HG03159 (cell line): ENCODE data around the gene POU3F2.

Source experiments
- ATAC-seq: cut with Tn5 transposase; IDR thresholded peaks from one replicate; pipeline ENCODE4 v1.9.1; 2021; ENCODE audit warnings: mild to moderate bottlenecking, moderate library complexity; ENCODE audit not compliant: unreplicated experiment

The POU3F2 gene

DNA sequence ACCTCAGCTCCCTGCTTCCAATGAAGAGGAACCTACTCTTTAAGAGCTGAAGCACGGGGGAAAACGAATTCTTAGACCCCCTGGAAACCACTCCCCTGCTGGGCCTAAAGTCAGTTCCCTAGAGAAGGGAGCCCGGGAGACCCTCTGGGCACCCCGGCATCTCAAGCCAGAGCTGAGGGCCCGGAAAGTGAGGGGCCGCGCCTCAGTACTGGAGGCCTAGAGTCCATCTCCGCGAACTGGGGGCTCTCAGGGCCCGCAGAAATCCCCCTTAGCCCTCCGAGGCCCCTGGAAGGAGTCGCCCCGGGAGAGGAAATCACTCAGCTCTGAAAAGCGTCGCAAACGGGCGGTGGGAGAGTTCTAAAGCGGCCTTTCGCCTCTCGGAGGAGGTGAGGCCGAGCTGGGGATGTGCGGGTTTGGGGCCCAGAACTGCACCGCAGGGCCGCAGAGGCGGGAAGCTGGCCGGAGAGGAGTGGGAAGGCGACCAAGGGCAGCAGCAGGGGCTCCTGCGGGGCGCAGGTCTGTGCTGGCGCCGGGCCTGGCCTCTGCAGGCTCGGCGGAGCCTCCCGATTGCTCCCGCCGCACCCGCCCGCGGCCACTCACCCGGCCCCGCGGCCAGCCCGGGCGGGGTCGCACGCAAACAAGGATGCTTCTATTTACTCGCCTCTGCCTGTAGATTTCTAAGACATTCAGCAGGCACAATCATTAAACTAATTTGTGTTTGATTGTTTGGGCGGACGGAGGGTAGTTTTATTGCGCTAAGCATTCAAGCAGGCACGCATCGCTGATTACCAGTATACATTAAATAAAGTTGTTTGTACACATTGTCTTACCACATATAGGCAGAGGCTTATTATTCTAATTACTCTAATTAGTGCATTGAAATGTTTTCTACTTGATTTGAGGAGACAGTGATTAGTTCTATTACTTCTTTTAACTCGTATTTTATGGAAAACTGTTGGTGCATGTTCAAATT, 9.2 kb downstream of the POU3F2 start:
- ATAC-seq: no peak

DNA sequence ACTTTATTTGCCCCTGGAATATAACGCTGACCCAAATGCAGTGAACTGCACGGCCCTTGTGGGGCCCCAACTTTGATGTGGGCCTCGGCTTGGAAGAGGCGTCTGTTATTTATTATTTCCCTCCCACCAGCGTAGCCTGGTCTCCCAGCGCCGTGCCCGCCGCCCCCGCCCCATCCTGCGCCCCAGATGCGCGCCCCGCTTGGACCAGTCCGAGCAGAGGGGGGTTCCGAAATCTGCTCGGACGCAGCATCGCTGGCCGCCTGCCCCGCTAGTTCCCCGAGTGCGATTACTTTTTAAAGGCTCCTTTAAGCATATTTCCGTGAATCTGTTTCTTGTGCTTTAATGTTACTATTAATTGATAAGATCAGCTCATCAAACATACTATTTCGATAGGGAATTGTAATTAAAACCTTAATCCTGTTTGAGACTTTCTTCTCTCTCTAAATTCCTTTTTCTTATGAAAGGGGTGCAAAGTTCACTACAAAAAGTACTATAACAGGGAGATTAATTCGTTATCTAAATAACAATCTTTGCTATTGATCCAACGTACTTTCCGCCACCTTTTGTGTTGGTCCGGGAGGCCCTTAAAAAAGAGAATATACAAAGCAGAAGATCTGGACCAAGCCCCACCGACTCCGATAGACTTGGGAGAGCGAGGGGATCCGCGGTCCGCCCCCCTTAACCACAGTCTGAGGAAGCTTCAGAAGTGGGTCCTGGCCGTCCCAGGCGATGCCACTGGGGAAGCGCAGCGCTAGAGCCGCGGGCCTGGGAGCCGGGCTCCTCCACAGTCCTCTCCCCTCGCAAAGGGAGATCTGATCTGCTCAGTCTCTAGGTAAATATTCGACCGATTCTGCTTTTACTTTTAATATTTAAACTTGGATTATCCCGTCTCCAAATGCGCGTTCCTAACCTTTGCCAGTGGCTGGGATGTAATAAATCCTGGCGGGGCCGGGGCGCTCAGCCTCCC, 10.2 kb downstream of the POU3F2 start:
- ATAC-seq: no peak

DNA sequence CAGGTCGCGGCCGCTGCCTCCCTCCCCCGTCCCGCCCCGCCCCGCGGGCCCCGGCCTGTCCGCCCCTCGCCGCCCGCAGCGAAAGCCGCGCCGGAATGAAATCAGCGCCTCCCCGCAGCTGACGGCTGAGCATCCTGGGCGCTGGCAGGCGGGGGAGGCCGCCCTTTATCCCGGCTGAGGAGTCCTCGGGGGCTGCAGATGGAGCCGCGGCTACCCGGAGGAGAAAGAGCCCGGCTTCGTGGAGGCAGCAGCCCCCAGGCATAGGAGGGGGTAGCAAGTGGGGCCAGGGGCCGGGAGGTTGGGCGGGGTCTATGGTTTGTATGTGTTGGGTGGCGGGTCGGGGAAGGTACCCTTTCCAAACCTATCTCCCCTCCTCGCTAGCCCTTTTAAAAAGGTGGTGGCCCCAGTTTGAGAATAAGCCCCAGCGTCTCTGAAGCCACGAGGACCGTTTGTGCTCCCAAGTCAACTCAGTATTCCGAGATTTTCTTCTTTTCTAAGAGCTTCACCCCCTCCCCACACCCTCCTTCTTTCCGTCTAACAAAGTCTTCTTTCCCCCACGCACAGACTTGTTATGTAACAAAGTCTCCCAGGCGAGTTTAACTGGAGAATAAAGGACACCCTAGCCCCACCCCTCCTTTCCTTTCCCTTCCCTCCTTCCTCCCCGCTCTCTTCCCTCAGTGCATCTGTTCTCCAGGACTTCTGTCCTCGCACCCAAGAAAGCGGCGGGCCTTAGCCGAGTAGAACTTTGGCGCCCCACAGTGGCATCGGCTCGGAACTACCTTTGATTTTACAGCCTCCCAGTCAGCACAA, 11.0 kb downstream of the POU3F2 start:
- peak; percentile 56 for ATAC-seq

DNA sequence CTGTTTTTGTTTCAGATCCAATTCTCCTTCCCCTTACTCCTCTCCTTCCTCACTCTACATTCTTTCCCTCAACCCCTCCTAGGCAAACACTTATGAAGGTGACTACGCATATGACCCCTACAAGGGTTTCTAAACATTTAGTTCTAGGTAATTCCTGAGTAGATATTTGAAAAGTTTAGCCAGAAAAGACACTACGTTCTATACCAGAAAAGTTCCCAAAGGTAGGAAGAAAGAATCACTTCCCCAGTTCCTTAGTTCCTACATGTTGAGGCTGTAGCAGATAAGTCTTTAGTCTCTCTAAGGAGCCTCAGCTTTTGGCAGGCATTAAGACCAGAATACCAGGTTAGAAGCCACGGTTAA, 11.6 kb downstream of the POU3F2 start:
- no peak for ATAC-seq

DNA sequence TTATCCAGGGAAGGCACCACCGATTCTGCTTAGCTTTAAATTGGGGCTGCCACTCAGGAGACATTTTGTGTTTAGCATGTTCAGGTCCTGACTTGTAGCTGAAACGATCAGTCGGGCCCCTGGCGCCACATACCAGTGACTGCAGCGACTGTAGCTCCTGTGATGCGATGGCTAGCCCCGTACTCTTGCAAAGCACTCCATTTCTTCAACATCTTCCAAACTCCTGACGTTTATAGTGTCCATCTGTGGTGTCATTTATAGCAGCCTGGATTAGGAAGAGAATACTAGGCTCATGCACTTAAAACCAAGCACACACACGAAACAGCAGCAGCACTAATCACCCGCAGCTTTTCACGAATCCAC, 13.0 kb downstream of the POU3F2 start:
- ATAC-seq: no peak

DNA sequence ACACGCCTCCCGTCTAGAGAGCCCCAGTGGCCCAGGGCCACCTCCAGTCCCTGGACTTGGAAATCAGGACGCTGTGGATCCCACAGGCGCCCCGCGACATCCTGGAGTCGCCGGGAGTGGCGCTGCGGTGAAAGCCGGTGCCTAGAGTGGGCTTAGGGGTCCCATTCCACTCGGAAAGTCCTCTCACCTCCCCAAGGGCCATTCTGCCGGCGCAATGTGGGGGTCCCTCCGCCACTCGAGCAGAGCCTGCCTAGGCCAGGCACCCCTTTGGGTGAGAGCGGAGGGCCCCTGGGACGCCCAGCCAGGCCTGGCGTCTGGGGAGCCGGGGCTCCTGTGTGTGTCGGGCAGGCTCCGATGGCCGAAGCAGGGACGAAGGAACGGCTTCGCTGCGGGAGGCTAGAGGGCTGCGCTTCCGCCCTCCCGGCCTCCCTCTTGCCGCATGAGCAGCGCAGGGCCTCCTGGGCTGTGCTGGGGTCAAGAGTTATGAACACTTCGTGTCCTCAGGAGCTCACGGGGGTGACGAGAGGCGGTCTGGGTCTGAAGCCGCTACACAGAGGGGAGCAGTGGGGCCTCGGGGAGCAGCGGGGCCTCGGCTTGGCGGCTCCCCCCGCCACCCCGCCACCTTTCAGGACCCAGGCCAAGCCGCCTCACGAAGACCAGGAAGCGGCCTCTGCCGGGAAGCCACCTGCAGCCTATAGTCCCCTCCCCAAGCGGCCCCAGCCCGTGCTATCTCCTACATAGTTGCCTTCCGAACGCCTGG, 13.6 kb downstream of the POU3F2 start:
- peak; percentile 43 for ATAC-seq

DNA sequence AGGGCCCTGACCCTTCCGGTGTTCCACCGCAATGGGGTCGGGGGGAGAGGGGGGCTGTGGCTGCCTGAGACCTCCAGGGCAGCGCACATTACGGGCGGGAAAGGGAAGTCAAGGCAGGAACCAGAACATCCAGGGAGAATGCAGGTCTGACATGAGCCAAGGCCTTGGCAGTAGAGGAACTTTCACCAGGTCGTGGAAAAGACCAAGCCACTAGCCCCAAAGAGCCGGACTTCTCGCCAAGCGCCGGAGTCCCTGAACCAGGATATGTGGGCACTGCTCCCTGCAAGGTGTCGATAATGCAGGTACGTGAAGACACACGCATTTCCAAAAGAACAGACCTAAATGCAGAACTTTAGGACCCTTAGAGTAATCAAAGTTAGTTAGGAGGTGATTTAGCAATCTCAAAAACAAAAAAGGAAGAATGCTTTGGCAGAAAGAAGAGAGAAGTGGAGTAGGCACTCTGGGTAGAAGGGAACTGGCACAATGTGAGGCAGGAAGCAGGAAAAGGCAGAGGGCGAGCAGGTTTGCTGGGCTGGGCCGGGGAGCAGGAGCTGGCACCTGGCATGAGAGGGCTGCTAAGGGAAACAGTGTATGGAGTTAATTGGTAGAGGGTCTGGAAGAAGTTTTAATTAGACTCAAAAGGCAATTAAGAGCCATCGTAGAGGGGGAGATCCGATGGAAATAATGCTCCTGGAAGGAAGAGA, 14.3 kb downstream of the POU3F2 start:
- no peak for ATAC-seq

DNA sequence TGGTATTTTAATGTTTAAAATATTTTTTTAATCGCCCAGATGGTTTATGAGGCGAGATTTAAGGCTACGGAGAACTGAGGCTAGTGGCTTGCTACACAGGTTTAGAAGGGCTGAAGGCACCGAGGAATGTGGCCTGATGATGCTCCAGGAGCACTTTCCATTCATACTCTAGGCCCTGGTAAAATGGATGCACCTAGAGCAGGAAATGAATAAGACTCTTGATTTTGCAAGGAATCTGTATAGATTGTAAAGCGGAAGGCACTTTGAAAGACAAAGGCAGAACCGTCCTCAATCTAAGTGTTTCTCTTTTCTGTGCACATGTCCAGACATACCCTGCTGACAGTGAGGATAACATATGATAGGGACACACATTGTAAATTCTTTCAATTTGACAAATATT, 30.1 kb downstream of the POU3F2 start:
- ATAC-seq: no peak

DNA sequence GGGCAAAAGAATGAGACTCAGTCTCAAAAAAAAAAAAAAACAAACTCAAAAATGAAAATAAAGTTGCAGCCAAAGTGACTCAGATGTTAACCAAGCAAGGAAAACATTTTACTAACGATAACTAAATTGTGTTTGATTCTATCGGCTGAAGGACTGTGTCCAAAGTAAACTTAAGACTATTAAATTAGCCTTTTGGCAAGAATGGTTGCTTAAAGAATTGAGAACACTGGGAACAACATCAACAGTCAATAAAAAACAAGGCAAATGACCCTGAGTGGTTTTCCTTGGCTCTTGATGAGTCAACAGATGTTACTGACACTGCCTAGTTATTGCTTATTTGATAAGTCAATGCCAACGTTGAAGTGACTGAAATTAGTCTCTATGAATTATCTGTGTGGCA, 36.7 kb downstream of the POU3F2 start:
- no peak for ATAC-seq

DNA sequence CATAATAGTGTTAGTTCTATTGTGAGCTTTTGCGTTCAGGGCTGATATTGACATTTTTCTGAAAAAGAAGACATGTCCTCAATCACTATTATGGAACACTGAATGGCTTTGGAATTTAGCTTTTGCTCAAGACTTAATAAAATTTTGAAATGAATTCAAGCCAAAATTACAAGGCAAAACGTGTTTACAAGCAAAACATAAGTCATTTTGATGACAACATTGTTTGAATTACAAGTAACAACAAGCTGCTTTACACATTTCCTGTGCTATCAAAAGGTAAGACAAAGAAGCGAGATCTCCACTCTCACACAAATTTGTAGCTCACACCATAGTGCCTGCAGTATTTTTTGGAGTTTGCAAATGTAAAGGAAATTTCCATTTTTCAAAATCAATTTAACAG, 37.4 kb downstream of the POU3F2 start:
- ATAC-seq: no peak

DNA sequence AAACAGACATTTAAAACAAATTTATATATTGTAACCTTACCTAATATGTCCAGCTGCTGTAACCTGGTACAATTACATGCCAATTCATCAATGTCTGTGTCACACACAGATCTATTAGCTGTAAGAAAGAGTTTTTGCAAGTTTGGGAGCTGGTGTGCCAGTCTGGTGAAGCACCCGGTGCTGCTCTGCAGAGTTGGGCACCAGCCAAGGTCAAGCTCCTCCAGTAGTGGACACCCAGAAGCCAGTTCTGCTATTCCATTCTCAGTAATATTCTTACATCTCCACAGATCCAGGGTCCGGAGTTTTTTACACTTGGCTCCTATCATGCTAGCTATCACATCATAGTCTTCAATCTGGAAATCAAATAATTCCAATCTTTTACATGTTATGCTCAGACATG, 41.0 kb downstream of the POU3F2 start:
- no peak for ATAC-seq

DNA sequence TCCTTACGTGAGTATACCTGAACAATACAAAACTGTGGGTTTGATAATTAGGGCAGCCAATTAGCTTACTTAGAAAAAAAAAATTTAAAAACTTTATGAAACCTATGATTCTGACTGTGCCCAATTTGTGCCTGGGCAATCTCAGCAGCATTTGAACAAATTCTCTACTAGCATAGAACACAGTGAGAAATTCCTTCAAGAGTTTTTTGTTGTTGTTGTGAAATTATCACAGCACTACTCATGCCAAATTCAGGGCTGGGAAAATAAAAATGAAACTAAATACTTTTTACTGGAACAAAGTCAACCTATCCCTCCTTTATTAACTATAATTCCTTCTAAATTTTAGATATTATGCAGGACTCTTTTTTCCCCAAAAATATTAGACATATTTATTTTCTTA, 42.9 kb downstream of the POU3F2 start:
- ATAC-seq: no peak

DNA sequence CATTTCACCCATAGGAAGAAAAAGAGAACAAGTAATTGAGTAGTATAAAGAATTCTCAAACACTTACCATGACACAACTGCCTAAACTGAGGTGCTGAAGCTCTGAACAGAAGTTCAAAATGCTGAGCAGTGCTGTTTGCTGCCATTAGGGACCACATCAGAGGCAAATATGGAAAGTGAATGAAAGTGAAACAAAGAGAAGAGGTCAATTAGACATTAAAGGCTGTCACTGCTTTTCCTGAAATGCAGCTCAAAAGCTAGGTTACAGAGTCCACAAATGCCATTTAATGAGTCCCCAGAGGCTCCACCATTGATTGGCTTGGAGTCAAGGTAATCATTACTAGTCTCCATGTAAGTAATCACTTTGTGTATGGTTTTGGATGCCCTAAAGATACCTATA, 46.1 kb downstream of the POU3F2 start:
- ATAC-seq: peak; percentile 94

DNA sequence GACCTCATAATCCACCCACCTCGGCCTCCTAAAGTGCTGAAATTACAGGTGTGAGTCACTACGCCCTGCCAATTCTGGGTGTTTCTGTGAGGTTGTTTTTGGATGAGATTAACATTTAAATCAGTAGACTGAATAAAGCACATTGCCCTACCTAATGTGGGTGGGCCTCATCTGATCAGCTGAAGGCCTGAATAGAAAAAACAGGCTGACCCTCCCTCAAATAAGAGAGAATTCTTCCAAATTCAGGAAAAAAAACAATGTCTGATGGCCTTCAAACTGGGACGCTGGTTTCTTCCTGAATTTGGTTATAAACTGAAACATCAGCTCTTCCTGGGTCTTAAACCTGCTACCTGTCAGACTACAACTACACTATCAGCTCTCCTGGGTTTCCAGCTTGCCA, 51.0 kb downstream of the POU3F2 start:
- ATAC-seq: no peak

DNA sequence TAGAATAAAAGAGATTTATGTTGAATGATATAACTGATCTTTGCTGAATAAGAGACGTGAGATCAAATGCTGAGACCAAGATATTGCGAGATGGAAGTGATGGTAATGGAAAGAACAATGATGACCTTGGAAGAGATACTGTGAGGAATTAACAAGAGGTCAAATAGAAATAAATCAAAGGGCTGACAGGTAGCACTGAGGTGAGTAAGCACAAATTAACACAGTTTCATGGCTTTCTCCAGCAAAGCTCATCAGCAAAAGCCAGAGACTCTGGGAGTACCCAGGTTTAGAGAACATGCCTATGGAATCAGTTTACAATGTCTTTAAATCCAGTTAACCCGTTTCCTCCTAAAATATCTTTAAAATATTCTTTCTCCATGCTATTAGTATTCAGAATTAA, 53.3 kb downstream of the POU3F2 start:
- ATAC-seq: no peak
